WERI-Rb-1 (cell line): ENCODE results near the gene PLA2G15.

Source experiments
- DNase-seq: peaks from one replicate; pipeline ENCODE4 v3.0.0-alpha.2; 2020
- H3K27ac ChIP-seq: fragments of 250-450 bp; sonication (Bioruptor Pico); 2 replicates; pipeline ENCODE4 v1.5.1; 2020; ENCODE audit warnings: mild to moderate bottlenecking, moderate library complexity
- H3K27me3 ChIP-seq: fragments of 250-450 bp; sonication (Bioruptor Pico); 2 replicates; pipeline ENCODE4 v1.5.1; 2021; ENCODE audit warnings: mild to moderate bottlenecking, low read depth, moderate library complexity; ENCODE audit not compliant: insufficient read depth, severe bottlenecking
- H3K36me3 ChIP-seq: fragments of 250-450 bp; sonication (Bioruptor Pico); 2 replicates; pipeline ENCODE4 v1.5.1; 2020; ENCODE audit warnings: mild to moderate bottlenecking, moderate library complexity
- H3K4me3 ChIP-seq: 2 replicates; pipeline ENCODE4 v1.5.1; 2011; ENCODE audit warnings: low read depth, mild to moderate bottlenecking, control low read depth, low read length
- H3K9me3 ChIP-seq: fragments of 250-450 bp; sonication (Bioruptor Pico); 2 replicates; pipeline ENCODE4 v1.5.1; 2021; ENCODE audit warnings: mild to moderate bottlenecking, moderate library complexity; ENCODE audit not compliant: severe bottlenecking
- CTCF ChIP-seq: IDR thresholded peaks from 2 replicates; pipeline ENCODE4 v1.5.1; 2011; ENCODE audit warnings: low read depth, mild to moderate bottlenecking, control low read depth, inconsistent platforms, low read length

Gene PLA2G15

GRCh38 chr16:68250951-68251350 is 5.8 kb downstream of the PLA2G15 start:
- DNase-seq = no peak
- peaks cover 5% of the 10 kb centered on the region for H3K36me3 ChIP-seq
- no peaks in the 10 kb centered on the region for H3K27me3 ChIP-seq
- no peak overlapping the region for H3K4me3 ChIP-seq
- no peak for TF ChIP-seq CTCF
- no peak overlapping the region for H3K27ac ChIP-seq
- H3K9me3 ChIP-seq = no peaks in the 10 kb centered on the region

GRCh38 chr16:68251832-68252231 is 6.7 kb downstream of the PLA2G15 start:
- DNase-seq = no peak
- no peak overlapping the region for H3K27ac ChIP-seq
- no peaks in the 10 kb centered on the region for H3K27me3 ChIP-seq
- no peak overlapping the region for H3K4me3 ChIP-seq
- peaks cover 5% of the 10 kb centered on the region for H3K36me3 ChIP-seq
- no peaks in the 10 kb centered on the region for H3K9me3 ChIP-seq
- TF ChIP-seq CTCF = no peak

GRCh38 chr16:68252383-68252782 is 7.2 kb downstream of the PLA2G15 start:
- H3K27me3 ChIP-seq = no peaks in the 10 kb centered on the region
- H3K9me3 ChIP-seq = no peaks in the 10 kb centered on the region
- H3K36me3 ChIP-seq = peaks cover 5% of the 10 kb centered on the region
- H3K4me3 ChIP-seq = no peak overlapping the region
- DNase-seq = no peak
- H3K27ac ChIP-seq = no peak overlapping the region
- no peak for TF ChIP-seq CTCF

GRCh38 chr16:68253721-68254120 is 8.5 kb downstream of the PLA2G15 start:
- no peak overlapping the region for H3K4me3 ChIP-seq
- H3K27ac ChIP-seq = no peak overlapping the region
- TF ChIP-seq CTCF = no peak
- H3K27me3 ChIP-seq = no peaks in the 10 kb centered on the region
- DNase-seq = no peak
- no peaks in the 10 kb centered on the region for H3K9me3 ChIP-seq
- peaks cover 5% of the 10 kb centered on the region for H3K36me3 ChIP-seq

- TF ChIP-seq CTCF = no peak
- Histone ChIP-seq H3K9me3 (no peaks in the 10 kb centered on the region), H3K36me3 (peaks cover 2% of the 10 kb centered on the region), H3K4me3 (no peak overlapping the region), H3K27ac (no peak overlapping the region), H3K27me3 (no peaks in the 10 kb centered on the region)
- no peak for DNase-seq
Observed at GRCh38 chr16:68255712-68256111, 10.5 kb downstream of the PLA2G15 start.

- Histone ChIP-seq H3K4me3 (no peak overlapping the region), H3K27ac (no peak overlapping the region)
Observed at GRCh38 chr16:68257251-68257905, 12.2 kb downstream of the PLA2G15 start.

More at GRCh38 chr16:68257251-68257905, 12.2 kb downstream of the PLA2G15 start:
- no peaks in the 10 kb centered on the region for H3K27me3 ChIP-seq
- no peaks in the 10 kb centered on the region for H3K9me3 ChIP-seq
- no peak for TF ChIP-seq CTCF
- H3K36me3 ChIP-seq = no peaks in the 10 kb centered on the region; the same call in none of the 2 replicates
- no peak for DNase-seq
